COLO829 (cell line): ENCODE results near the gene L3MBTL3.

Experiments used
- DNase-seq: peaks from one replicate; pipeline ENCODE4 v3.0.0; 2012; ENCODE audit warnings: low spot score

L3MBTL3 gene

DNA sequence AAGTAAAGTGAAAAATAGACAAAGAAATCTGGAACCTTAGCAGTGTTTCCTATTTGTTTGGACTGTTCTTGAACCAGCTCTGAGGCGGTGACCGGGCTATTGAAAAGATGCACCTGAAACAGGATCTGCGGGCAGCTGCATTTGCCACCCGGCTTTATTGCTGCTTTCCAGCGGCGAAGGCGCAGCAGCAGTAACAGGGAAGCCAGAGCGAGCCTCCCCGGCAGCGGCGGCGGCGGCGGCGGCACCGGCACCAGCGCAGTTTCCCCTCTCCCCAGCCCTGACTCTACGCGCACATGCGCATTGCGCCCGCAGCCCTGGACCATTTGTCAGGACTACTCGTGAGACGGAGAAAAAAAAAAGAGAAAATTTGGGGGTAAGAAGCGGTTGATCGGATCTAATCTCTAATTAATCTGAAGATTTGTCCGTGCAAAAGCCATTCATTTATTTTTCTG is at the start of gene L3MBTL3:
Gene L3MBTL3 (plus strand): TSS at position 290 of the 452 bp plus-strand sequence. CDS start 24,119 bp downstream, outside the sequence.
- peak; percentile 61 for DNase-seq

DNA sequence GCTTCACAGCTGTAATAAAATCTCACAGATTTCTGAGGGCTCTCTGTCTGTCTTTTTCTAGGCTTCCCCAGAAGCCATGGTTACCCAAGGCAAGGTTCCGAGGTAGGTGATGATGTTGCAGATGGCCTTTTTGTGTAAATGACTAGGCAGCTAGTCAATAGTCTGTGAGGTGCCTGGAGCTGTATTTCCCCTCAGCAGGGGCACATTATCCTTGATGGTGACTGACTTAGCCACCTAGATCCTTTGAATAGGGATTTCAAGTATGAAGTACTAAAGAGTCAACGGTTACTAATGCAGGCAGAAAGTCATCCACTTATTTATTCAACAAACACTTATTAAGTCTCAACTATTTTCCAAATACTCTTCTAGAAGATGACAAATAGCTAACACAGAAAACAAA is 49.3 kb upstream of the L3MBTL3 start:
- DNase-seq, result no peak

DNA sequence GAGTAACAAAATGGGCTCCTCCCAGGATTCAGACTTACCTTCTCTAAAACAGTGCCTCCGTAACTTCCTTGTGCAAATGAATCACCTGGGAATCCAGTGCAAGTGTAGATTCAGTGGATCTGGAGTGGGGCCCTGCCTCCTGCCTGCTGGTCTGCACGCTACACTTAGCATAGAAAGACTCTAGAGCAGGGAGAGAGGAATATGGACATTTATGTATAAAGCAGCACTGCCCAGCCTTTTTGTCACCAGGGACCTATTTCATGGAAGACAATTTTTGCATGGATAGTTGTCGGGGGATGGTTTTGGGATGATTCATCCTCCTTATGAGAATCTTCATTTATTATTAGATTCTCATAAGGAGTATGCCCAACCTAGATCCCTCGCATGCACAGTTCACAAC is 42.3 kb upstream of the L3MBTL3 start:
- no peak for DNase-seq

DNA sequence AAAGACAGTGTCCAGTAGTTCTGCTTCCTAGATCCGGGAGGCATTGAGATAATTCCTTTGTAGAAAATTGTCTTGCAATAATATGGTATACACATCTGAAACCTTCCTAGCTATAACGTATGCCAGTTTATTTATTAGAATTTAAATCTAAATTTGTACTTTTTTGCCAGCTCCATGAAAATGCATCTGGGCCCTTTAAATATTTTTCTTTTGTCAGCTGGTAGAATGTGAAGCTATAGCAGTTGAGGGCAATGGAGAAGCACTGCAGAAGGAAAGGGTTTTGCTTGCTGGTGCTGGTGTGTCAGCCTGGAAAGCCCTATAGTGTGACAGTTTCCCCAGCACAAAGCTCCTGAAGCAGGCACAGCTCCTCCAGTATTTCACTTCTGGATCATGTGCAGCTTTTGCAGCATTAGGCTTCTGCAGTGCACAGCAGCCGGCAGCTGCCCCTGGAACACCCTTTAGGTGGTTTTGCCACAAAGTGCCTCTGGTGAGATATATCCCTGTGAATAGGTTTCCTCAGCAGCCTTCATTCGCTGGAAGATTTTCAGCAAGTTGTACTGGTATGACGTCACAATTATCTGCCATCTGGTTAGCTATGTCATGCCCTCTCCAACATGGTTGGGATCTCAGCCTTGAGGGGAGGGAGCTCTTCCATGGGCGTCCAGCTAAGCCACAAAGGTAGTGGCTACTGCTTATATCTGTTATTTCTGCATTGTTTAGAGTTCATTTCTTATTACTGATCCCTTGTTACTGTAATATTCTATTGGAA is 40.0 kb upstream of the L3MBTL3 start:
- DNase-seq, result no peak

GRCh38 chr6:129980821-129981220 is 37.6 kb upstream of the L3MBTL3 start:
- DNase-seq, result no peak

DNA sequence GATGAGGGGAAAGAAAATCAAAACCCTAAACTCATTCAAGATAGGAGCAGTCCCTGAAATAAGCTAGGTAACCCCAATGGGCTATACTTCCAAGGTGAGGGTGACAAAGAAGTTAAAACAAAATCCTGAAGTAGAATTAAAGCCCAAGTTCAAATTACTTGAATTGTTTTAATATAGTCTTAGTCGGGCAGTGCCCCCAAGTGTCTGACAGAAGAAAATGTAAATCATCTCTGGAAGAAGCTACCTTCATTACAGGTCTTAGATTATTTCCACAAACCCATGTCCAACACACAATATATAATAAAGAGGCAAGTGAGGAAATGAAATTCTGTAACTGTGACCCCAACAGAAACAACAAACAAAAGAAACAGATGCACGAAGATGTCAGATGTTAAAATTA is 36.8 kb upstream of the L3MBTL3 start:
- no peak for DNase-seq

DNA sequence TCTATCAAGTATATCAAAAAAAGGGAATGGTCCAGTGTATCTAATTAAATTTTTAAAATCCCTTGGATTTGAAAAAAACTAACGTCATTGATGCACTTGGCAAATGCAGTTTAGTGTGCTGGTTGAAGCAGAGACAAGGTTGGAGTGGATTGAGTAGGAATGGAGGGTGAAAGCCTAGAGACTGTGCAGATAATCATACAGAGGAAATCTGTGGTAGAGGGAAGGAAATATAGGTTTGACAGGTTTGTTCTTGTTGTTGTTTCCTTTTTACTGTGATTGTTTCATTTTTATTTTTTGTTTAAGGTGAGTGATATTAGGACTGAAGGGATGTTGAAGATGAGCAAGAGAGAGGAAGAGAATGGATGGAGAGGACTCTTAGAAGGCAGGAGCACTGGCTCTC is 29.0 kb upstream of the L3MBTL3 start:
- no peak for DNase-seq

DNA sequence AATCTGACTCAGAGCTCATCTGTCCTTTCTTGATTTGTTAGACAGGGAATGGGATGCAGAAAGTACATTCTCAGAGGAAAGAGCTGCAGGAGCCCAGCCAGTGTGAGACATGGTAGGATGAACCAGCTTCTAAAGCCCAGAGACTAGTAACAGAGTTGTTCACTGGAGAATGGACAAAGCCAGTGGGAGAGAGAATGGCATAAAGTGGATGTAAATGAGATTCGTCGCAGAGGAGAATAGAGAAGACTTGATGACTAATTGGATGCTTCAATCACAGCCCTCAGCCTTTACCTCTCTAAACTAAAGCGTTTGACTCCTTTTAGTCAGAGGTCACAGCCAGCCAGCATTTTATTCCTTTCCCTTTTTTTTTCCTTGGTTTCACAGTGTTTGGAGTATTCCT is 25.5 kb upstream of the L3MBTL3 start:
- no peak for DNase-seq

- no peak for DNase-seq
Measured at GRCh38 chr6:129994410-129994809, 24.0 kb upstream of the L3MBTL3 start.

GRCh38 chr6:129996387-129996786 is 22.0 kb upstream of the L3MBTL3 start:
- no peak for DNase-seq

GRCh38 chr6:130000526-130001421 is 17.6 kb upstream of the L3MBTL3 start:
- no peak for DNase-seq

GRCh38 chr6:130008236-130008873 is 10.0 kb upstream of the L3MBTL3 start:
- no peak for DNase-seq

GRCh38 chr6:130009146-130009545 is 9.2 kb upstream of the L3MBTL3 start:
- peak; percentile 42 for DNase-seq

DNA sequence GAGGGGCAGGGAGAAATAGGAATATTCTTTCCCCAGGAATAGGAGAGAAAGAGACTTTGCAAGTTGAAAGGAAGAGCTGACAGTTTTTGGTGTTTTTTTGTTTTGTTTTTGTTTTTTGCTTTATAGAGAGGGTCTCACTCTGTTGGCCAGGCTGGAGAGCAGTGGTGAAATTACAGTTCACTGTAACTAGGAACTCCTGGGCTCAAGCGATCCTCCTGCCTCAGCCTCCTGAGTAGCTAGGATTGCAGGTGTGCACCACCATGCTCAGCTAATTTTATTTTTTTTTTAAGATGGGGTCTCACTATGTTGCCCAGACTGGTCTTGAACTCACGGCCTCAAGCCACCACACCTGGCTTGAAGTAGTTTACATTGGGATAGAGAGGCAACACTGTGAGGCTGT is 8.0 kb upstream of the L3MBTL3 start:
- no peak for DNase-seq

DNA sequence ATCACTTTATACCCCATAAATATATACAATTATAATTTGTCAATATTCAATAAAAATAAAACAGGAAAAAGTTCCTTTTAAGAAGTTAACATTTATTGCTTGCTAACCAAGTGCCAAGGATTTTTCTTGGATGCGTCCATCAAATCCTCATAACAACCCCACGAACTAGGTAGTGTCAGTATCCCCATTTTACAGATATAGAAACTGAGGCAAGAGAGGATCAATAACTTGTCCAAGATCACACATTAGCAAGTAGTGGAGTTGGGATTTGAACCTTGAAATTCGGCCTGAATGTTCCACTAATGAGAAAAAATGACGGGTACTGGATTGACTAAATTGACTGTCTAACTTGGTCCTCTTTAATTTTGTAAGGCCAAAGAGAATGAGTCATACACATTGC is 5.7 kb upstream of the L3MBTL3 start:
- DNase-seq, result no peak

DNA sequence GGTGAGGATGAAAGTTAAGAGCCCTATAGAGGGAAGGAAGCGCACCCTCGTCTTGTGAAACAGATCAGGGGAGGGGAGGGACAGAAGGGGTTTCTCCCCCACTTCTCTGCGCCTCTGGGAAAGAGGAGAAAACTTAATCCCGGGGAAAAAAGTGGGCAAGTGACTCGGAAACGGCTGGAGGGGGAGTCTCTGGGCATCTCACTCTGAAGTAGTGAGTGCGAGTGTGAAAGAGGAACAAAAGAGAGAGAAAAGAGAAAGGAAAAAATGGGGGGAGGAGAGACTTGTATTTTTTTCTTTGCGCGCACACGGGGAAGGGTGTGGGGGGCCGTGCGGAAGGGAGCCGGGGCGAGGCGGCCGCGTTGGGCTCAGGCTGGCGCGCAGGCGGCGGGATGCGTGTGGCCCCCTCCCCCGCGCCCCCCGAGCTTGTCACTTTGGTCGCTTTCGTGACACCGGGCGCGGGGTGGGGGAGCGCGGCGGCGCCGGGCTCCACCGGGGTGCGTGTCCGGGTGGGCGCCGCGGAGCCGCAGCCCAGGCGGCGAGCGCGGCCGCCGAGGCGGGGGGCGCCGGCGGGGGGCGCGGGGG is 454 bp downstream of the L3MBTL3 start:
- DNase-seq, result no peak

DNA sequence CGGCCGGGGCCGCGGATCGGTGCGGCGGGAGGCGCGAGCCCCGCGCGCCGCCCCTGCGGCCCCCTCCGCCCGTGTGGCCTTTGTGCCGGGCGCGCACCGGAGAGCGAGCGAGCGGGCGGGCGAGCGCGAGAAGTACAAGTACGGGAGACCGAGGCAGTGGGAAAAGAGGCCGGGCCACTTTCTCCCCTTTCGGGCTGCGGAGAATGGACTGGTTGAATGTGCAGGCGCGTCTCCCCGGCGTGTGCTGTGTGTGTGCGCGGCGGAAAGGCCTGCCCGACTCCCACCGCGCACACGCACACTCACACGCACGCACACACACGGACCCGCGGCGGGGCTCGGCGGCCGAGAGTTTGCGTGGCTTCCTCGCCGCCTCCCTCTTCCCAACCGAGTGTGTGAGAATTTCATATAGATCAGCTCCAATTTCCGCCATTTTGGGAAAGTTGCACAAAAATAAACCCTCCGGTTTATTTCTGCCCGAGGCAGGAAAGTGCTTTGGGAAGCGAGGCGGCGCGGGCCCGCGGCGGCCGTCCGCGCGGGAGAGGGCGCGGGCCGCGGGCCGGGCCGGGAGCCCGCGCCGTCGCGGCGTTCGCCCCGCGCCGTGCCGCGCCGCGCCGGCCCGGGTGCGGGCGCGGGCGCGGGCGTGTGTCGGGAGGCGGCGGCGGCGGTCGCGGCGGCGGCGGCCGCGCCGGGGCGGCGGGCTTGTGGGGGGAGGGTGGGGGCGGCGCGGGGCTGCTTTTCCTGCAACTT is 1.1 kb downstream of the L3MBTL3 start:
- no peak for DNase-seq

GRCh38 chr6:130020073-130020906 is 1.9 kb downstream of the L3MBTL3 start:
- DNase-seq, result no peak

DNA sequence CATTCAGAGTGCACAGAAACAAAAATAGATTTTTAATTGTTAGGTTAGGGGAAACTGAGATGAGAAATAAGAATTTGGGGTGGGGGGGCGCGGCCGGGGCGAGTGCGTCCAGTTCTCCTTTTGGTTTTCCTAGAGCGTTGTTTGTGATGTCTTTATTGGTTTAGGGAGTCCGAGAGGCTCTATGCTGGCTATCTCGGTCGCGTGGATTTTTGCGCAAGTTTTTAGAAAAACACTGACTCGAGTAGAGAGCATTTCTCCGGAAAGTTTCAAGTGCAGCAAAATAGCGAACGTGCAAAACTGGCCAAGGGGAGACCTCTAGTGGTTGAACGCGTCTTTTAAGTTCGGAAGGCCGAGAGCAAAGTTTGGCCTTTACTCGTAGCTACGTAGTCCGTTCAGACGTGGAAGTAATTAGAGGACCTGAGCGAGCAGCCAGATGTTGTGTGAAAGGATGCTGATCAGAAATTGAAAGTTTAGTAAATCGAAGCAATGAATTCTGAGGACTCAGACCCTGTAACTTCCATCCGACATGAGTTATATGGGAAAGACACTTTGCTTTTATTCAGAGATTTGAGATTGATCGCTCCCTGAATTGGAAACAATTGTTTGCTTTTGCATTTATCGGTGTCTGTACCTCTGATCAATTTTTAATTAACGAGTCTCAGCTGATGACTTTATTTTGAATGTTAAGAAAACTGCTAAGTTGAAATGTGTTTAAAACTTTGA is 2.7 kb downstream of the L3MBTL3 start:
- peak; percentile 61 for DNase-seq

DNA sequence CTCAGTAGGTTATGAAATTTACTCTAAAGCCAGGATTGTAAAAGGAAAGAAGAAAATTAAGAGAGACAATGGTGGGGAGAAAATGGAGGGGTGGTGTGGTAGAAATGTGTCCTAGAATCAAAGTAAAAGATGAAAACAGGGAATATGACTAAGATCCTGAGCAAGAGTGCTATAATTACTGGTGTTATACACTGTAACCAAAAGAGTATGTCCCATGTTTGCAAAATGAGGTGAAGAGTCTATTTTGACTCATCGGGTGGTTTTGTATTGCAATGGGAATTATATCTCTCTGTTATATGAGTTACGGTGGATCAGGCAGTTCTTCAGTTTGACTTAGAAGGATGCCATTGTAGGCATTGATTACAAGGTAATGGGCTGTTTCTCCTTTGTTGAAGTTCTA is 8.5 kb downstream of the L3MBTL3 start:
- DNase-seq, result no peak
